SH-SY5Y (cell line): ENCODE results near the gene VDR.

ENCODE experiments used
- GATA2 ChIP-seq: IDR thresholded peaks from 2 replicates; pipeline ENCODE4 v1.6.1; 2011; ENCODE audit warnings: mild to moderate bottlenecking, low read depth, low read length
- GATA3 ChIP-seq: IDR thresholded peaks from 2 replicates; pipeline ENCODE4 v1.6.1; 2011; ENCODE audit warnings: low read depth, mild to moderate bottlenecking, low read length, moderate library complexity

- TF ChIP-seq GATA2 = no peak
- TF ChIP-seq GATA3 = no peak
Observed at GRCh38 chr12:47910486-47910885, 5.7 kb upstream of the VDR start.
